AG04449 (cell line): ENCODE results near the gene HPX.

ENCODE experiments used
- CTCF ChIA-PET: fragments of 350-600 bp; formaldehyde crosslinking; extraction: SDS; loops from one replicate; lab custom pipeline; 2021; ENCODE audit warnings: antibody characterized with exemption; lab: Yijun Ruan, JAX
- POLR2A ChIA-PET: fragments of 400-600, 350-600 bp; formaldehyde crosslinking; extraction: SDS; loops from one replicate; lab custom pipeline; 2020; ENCODE audit warnings: antibody characterized with exemption, inconsistent platforms; lab: Yijun Ruan, JAX
- DNase-seq: peaks from one replicate; pipeline ENCODE4 v3.0.0-alpha.2; 2010; ENCODE audit warnings: low read depth, low spot score
- H3K4me3 ChIP-seq: 2 replicates; pipeline ENCODE4 v1.5.1; 2011; ENCODE audit warnings: low read depth, mild to moderate bottlenecking, control low read depth, low read length
- TF ChIP-seq, protein P1 (sequence below): IDR thresholded peaks from one replicate; pipeline ENCODE4 v1.5.1; 2011; ENCODE audit warnings: mild to moderate bottlenecking, moderate library complexity, low read length, control low read depth, inconsistent platforms; ENCODE audit not compliant: insufficient read depth; ENCODE audit errors: missing control alignments

Gene HPX

DNA sequence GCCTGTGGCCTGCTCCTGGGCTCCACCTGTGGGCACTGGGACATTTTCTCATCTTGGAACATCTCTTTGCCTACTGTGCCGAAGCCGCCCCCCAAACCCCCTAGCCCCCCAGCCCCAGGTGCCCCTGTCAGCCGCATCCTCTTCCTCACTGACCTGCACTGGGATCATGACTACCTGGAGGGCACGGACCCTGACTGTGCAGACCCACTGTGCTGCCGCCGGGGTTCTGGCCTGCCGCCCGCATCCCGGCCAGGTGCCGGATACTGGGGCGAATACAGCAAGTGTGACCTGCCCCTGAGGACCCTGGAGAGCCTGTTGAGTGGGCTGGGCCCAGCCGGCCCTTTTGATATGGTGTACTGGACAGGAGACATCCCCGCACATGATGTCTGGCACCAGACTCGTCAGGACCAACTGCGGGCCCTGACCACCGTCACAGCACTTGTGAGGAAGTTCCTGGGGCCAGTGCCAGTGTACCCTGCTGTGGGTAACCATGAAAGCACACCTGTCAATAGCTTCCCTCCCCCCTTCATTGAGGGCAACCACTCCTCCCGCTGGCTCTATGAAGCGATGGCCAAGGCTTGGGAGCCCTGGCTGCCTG is 49.2 kb downstream of the HPX start:
- ChIA-PET CTCF (interaction anchor here (0.6 to 20.9 kb wide), 6 partner anchors 9 to 55 kb away, joined by 3 to 701 read pairs (median 6); partner anchors contain the start of gene HPX), POLR2A (no interaction called here)
- no peak for DNase-seq
- TF ChIP-seq, protein P1, sequence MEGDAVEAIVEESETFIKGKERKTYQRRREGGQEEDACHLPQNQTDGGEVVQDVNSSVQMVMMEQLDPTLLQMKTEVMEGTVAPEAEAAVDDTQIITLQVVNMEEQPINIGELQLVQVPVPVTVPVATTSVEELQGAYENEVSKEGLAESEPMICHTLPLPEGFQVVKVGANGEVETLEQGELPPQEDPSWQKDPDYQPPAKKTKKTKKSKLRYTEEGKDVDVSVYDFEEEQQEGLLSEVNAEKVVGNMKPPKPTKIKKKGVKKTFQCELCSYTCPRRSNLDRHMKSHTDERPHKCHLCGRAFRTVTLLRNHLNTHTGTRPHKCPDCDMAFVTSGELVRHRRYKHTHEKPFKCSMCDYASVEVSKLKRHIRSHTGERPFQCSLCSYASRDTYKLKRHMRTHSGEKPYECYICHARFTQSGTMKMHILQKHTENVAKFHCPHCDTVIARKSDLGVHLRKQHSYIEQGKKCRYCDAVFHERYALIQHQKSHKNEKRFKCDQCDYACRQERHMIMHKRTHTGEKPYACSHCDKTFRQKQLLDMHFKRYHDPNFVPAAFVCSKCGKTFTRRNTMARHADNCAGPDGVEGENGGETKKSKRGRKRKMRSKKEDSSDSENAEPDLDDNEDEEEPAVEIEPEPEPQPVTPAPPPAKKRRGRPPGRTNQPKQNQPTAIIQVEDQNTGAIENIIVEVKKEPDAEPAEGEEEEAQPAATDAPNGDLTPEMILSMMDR = no peak
- peak overlapping the region; percentile 81 for H3K4me3 ChIP-seq

DNA sequence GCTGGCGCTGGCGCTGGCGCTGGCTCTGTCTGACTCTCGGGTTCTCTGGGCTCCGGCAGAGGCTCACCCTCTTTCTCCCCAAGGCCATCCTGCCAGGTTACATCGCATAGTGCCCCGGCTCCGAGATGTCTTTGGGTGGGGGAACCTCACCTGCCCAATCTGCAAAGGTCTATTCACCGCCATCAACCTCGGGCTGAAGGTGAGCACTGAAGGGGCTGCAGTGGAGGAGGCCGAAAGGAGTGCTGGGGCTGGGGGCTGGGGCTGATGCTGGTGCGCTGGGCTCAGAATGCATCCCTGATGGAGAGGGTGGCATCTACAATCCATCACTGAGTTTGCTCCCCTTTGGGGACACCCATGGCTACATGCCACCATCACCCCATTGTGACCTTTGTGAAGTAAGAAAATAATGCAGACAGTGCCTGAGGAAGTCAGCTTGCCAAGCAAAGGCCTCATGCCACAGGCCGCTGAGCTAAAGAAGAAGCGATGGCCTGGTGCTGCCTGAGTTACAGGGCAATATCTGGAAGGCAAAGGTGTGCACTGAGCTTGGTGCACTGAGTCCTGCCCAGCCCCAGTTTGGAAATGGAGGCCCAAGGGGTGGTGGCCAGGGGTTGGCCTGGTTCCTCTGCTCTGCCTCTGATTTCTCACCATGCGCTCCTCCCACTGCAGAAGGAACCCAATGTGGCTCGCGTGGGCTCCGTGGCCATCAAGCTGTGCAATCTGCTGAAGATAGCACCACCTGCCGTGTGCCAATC is 49.9 kb downstream of the HPX start:
- POLR2A ChIA-PET = interaction anchor here (0.9 to 1.3 kb wide), 5 partner anchors 26 to 90 kb away, joined by 3 to 6 read pairs (median 3); partner anchors contain the start of genes APBB1, ARFIP2 and TIMM10B

DNA sequence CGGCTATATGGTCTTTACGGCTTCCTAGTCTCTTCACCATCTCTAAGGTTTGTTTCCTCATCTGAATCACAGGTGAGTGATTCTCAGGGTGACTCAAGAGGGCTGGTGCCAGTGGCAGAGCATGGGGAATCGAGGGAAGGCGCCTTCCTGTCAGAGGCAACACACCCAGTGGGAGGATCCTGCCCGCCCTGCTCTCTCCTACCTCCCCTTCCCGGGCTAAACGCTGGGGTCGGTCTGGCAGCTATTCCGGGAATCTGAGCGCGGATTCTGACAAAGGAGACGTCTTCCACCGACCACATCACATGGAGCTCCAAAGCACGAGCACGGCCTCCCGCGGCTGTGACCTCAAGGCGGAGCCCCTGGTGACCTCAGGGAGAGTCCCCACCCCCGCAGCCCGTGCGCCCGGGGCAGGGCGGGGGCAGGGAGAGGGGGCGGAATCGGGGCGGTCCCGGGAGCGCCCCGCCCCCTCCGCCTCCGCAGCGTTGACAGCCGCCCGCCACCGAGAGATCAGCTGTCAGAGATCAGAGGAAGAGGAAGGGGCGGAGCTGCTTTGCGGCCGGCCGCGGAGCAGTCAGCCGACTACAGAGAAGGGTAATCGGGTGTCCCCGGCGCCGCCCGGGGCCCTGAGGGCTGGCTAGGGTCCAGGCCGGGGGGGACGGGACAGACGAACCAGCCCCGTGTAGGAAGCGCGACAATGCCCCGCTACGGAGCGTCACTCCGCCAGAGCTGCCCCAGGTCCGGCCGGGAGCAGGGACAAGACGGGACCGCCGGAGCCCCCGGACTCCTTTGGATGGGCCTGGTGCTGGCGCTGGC is 50.7 kb downstream of the HPX start, which contains the start of gene SMPD1:
TSS of gene SMPD1 (plus strand) at position 570 of the 813 bp plus-strand sequence. CDS start at position 695, 125 bp downstream.
- peak; percentile 14 for DNase-seq
- TF ChIP-seq, protein P1 = no peak
- CTCF ChIA-PET = interaction anchor here (0.9 to 20.9 kb wide), 6 partner anchors 11 to 116 kb away, joined by 3 to 701 read pairs (median 10); partner anchors contain the start of genes CAVIN3 and HPX
- POLR2A ChIA-PET = interaction anchor here (0.7 to 1.3 kb wide), 7 partner anchors 11 to 91 kb away, joined by 3 to 6 read pairs (median 3); partner anchors contain the start of genes APBB1, ARFIP2 and TIMM10B
- H3K4me3 ChIP-seq = peak within 1 kb of the TSS; percentile 81

More for the DNA sequence above, 49.9 kb downstream of the HPX start:
- TF ChIP-seq, protein P1 = no peak
- CTCF ChIA-PET = interaction anchor here (0.6 to 20.9 kb wide), 5 partner anchors 10 to 56 kb away, joined by 3 to 701 read pairs (median 4); partner anchors contain the start of gene HPX
- H3K4me3 ChIP-seq = peak overlapping the region; percentile 81
- no peak for DNase-seq

DNA sequence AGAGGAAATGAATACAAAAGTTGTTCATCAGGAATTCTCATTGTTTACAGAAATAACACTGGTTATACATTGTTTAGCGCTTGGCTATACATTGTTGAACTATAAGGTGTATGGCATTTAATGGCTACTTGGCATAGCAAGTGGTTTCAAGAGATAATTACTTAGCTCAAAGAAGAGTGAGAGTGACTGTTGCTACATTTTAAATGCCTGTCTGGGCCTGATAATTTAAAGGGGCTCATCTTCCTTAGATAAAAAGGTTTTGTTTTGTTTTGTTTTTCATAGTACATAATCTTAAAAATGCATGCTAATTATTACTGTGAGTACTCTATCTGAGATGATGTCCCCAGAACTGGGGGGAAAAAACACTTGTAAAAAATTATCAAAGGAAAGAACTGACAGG is 52.0 kb downstream of the HPX start:
- POLR2A ChIA-PET = no interaction called here
- CTCF ChIA-PET = interaction anchor here (1.0 to 20.9 kb wide), 5 partner anchors 10 to 117 kb away, joined by 3 to 701 read pairs (median 16); partner anchors contain the start of gene HPX
- TF ChIP-seq, protein P1 = no peak
- DNase-seq = no peak
- H3K4me3 ChIP-seq = no peak overlapping the region

DNA sequence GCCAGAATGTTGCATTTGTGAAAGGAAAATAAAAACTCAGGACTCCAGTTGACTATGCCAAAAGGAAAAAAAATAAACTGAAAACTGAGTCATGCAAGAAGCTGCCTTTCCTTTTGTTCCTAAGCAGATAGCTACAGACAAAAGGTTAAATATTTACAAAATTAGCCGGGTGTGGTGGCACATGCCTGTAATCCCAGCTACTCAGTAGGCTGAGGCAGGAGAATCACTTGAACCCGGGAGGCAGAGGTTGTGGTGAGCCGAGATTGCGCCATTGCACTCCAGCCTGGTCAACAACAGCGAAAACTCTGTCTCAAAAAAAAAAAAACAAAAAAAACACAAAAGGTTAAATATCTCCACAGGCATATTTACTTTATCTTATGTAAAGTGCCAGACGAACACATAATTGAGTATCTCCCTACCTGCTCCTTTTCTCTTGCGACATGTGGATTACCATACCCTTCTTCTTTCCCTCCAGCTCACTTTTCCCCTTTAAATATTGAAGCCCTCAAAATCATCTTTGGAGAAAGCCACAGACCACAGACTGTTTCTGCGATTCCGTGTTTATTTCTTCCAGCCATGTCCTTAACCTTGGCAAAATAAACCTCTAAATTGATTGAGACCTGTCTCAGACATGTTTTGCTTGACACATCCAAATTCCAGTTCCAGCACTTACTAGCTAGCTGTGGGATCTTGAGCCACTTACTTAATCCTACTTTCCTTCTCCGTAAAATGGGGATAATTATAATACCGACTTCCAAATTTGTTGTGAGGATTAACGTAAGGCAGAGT is 52.8 kb downstream of the HPX start:
- no peak for DNase-seq
- ChIA-PET POLR2A (no interaction called here), CTCF (interaction anchor here (1.0 to 20.9 kb wide), 9 partner anchors 9 to 317 kb away, joined by 3 to 701 read pairs (median 4); partner anchors contain the start of gene HPX)

More for the DNA sequence above, 52.8 kb downstream of the HPX start:
- H3K4me3 ChIP-seq = no peak overlapping the region
- TF ChIP-seq, protein P1 = no peak
